Measurements from ENCODE around the gene TMEM37. TPM values are rescaled to one million over a fixed set of nuclear protein-coding genes. Genes with fewer than 3 reads are reported as not detected.

Gene TMEM37
- total and polyA plus RNA-seq, 2 of the 13 experiments (the other 11 are each of a cell fraction or from before 2014, with no cell fraction given): 37.7 to 115 TPM

DNA sequence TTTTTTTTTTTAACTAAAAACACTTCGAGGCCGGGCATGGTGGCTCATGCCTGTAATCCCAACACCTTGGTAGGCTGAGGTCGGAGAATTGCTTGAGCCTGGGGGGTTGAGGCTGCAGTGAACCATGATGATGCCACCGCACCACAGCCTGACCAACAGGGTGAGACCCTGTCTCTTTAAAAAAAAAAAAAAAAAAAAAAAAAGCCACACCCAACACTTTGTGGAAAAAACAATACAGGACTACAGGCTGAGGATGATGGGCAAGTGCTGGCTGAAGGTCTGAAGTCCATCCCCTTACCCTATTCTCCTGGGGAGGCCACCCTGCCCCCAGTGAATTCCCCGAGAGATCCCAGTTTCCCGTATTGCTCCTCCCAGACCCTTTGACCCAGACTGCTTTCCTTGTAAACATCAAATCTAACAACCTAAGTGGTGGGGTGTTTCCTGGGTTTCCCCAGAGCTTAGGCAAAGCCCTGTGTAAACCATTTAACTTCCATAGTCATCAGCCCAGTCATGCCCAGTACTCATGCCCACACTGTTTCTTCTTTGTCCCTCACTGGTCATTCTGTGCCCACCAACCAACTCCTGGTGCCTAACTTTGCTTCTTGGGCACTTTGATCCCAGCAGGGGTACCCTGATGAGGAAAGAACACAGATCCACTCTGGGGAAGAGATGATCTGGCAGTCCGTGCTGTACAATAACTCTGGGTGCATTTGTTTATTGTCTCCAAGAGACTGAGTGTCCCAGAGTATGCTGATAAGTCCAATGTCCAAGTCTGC is 5.8 kb upstream of the TMEM37 start (continued):
- no peak for TF ChIP-seq GTF2F1 (IDR thresholded peaks at IDR 0.05; ENCODE audit: low read length)
- TF ChIP-seq ZBTB8A (CRISPR knock-in tag; IDR thresholded peaks at IDR 0.05; ENCODE audit: borderline replicate concordance, low read depth): no peak
- peak; percentile 66; the same call in 1 of the 2 replicates for TF ChIP-seq FOXP1 (IDR thresholded peaks at IDR 0.05)
- peak; percentile 96 for TF ChIP-seq FOXP1 (CRISPR knock-in tag; IDR thresholded peaks at IDR 0.05)
- TF ChIP-seq, protein P1, sequence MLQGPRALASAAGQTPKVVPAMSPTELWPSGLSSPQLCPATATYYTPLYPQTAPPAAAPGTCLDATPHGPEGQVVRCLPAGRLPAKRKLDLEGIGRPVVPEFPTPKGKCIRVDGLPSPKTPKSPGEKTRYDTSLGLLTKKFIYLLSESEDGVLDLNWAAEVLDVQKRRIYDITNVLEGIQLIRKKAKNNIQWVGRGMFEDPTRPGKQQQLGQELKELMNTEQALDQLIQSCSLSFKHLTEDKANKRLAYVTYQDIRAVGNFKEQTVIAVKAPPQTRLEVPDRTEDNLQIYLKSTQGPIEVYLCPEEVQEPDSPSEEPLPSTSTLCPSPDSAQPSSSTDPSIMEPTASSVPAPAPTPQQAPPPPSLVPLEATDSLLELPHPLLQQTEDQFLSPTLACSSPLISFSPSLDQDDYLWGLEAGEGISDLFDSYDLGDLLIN (CRISPR knock-in tag; IDR thresholded peaks at IDR 0.05; ENCODE audit: borderline replicate concordance): no peak
- TF ChIP-seq NFE2L2 (IDR thresholded peaks at IDR 0.05; ENCODE audit: low read length): no peak
- no peak for TF ChIP-seq ZFP62 (CRISPR knock-in tag; IDR thresholded peaks at IDR 0.05)
- no peak for TF ChIP-seq ZNF550 (CRISPR knock-in tag; IDR thresholded peaks at IDR 0.05; ENCODE audit: borderline replicate concordance)
- TF ChIP-seq NR2F6 (IDR thresholded peaks at IDR 0.05): peak; percentile 96
- peak; percentile 96 for TF ChIP-seq NR2F6 (CRISPR knock-in tag; IDR thresholded peaks at IDR 0.05)
- peak; percentile 58 for TF ChIP-seq POGZ (CRISPR knock-in tag; IDR thresholded peaks at IDR 0.05)
- no peak for TF ChIP-seq TMF1 (CRISPR knock-in tag; IDR thresholded peaks at IDR 0.05; ENCODE audit: low read depth)
- TF ChIP-seq, protein P2, sequence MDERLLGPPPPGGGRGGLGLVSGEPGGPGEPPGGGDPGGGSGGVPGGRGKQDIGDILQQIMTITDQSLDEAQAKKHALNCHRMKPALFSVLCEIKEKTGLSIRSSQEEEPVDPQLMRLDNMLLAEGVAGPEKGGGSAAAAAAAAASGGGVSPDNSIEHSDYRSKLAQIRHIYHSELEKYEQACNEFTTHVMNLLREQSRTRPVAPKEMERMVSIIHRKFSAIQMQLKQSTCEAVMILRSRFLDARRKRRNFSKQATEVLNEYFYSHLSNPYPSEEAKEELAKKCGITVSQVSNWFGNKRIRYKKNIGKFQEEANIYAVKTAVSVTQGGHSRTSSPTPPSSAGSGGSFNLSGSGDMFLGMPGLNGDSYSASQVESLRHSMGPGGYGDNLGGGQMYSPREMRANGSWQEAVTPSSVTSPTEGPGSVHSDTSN (CRISPR knock-in tag; IDR thresholded peaks at IDR 0.05): peak; percentile 58
- TF ChIP-seq, protein P3, sequence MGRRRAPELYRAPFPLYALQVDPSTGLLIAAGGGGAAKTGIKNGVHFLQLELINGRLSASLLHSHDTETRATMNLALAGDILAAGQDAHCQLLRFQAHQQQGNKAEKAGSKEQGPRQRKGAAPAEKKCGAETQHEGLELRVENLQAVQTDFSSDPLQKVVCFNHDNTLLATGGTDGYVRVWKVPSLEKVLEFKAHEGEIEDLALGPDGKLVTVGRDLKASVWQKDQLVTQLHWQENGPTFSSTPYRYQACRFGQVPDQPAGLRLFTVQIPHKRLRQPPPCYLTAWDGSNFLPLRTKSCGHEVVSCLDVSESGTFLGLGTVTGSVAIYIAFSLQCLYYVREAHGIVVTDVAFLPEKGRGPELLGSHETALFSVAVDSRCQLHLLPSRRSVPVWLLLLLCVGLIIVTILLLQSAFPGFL (CRISPR knock-in tag; IDR thresholded peaks at IDR 0.05): no peak
- TF ChIP-seq GFI1 (CRISPR knock-in tag; IDR thresholded peaks at IDR 0.05; ENCODE audit: borderline replicate concordance): peak; percentile 64; the same call in 1 of the 2 replicates
- TF ChIP-seq ZFAT (CRISPR knock-in tag; conservative IDR thresholded peaks at IDR 0.05): no peak
- TF ChIP-seq ZNF180 (CRISPR knock-in tag; IDR thresholded peaks at IDR 0.05; ENCODE audit: borderline replicate concordance, low read depth): no peak
- TF ChIP-seq, protein P4, sequence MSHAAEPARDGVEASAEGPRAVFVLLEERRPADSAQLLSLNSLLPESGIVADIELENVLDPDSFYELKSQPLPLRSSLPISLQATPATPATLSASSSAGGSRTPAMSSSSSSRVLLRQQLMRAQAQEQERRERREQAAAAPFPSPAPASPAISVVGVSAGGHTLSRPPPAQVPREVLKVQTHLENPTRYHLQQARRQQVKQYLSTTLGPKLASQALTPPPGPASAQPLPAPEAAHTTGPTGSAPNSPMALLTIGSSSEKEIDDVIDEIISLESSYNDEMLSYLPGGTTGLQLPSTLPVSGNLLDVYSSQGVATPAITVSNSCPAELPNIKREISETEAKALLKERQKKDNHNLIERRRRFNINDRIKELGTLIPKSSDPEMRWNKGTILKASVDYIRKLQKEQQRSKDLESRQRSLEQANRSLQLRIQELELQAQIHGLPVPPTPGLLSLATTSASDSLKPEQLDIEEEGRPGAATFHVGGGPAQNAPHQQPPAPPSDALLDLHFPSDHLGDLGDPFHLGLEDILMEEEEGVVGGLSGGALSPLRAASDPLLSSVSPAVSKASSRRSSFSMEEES (CRISPR knock-in tag; IDR thresholded peaks at IDR 0.05): peak; percentile 55; the same call in 1 of the 2 replicates
- TF ChIP-seq HOXD1 (CRISPR knock-in tag; IDR thresholded peaks at IDR 0.05): peak; percentile 68; the same call in 1 of the 2 replicates
- TF ChIP-seq ZSCAN9 (CRISPR knock-in tag; IDR thresholded peaks at IDR 0.05; ENCODE audit: borderline replicate concordance): peak; percentile 67; the same call in 1 of the 2 replicates
- no peak for TF ChIP-seq ZNF644 (CRISPR knock-in tag; IDR thresholded peaks at IDR 0.05; ENCODE audit: low read depth)
- TF ChIP-seq, protein P5, sequence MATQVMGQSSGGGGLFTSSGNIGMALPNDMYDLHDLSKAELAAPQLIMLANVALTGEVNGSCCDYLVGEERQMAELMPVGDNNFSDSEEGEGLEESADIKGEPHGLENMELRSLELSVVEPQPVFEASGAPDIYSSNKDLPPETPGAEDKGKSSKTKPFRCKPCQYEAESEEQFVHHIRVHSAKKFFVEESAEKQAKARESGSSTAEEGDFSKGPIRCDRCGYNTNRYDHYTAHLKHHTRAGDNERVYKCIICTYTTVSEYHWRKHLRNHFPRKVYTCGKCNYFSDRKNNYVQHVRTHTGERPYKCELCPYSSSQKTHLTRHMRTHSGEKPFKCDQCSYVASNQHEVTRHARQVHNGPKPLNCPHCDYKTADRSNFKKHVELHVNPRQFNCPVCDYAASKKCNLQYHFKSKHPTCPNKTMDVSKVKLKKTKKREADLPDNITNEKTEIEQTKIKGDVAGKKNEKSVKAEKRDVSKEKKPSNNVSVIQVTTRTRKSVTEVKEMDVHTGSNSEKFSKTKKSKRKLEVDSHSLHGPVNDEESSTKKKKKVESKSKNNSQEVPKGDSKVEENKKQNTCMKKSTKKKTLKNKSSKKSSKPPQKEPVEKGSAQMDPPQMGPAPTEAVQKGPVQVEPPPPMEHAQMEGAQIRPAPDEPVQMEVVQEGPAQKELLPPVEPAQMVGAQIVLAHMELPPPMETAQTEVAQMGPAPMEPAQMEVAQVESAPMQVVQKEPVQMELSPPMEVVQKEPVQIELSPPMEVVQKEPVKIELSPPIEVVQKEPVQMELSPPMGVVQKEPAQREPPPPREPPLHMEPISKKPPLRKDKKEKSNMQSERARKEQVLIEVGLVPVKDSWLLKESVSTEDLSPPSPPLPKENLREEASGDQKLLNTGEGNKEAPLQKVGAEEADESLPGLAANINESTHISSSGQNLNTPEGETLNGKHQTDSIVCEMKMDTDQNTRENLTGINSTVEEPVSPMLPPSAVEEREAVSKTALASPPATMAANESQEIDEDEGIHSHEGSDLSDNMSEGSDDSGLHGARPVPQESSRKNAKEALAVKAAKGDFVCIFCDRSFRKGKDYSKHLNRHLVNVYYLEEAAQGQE (IDR thresholded peaks at IDR 0.05; ENCODE audit: borderline replicate concordance in 1 of 2, low read depth in 1 of 2, low read length in 2 of 2): peak in 1 of 2 experiments; percentile 85; a peak in 1 of 4 replicates

Measured in HepG2 (cell line).